BLaER1 treated with 17β-estradiol and CSF1 and Interleukin-3, amounts not matched to agents 10 nM and 100 nM (cell line): ENCODE results near the gene TRIP10.
"Not testable (repeated sequence)": the region's sequence is repeated elsewhere in the genome, so short reads cannot be mapped to it uniquely, and the experiment has no call there.

ENCODE experiments used
- H3K27ac ChIP-seq, 11 experiments: shearing (Covaris generic); formaldehyde crosslinking; 2 replicates each; pipeline ENCODE4 v1.8.1; 2022
- H3K27me3 ChIP-seq, 11 experiments: shearing (Covaris generic); formaldehyde crosslinking; 2 replicates each; pipeline ENCODE4 v1.8.1; 2022
- H3K36me3 ChIP-seq, 11 experiments: shearing (Covaris generic); formaldehyde crosslinking; 2 replicates each; pipeline ENCODE4 v1.8.1; 2022
- H3K4me1 ChIP-seq, 10 experiments: shearing (Covaris generic); formaldehyde crosslinking; 2 replicates each; pipeline ENCODE4 v1.8.1; 2022
- H3K4me2 ChIP-seq, 11 experiments: shearing (Covaris generic); formaldehyde crosslinking; 2 replicates each; pipeline ENCODE4 v1.8.1; 2022
- H3K4me3 ChIP-seq, 10 experiments: shearing (Covaris generic); formaldehyde crosslinking; 2 replicates each; pipeline ENCODE4 v1.8.1; 2022
- H3K9ac ChIP-seq, 11 experiments: shearing (Covaris generic); formaldehyde crosslinking; 2 replicates each; pipeline ENCODE4 v1.8.1; 2022
- H3K9me3 ChIP-seq, 11 experiments: shearing (Covaris generic); formaldehyde crosslinking; replicated peaks in 1 of 11; 2 replicates each; pipeline ENCODE4 v1.8.1; 2022
- H4K20me1 ChIP-seq, 11 experiments: shearing (Covaris generic); formaldehyde crosslinking; 2 replicates each; pipeline ENCODE4 v1.8.1; 2022
- Cebpa-rat ChIP-seq, 11 experiments: shearing (Covaris generic); IDR thresholded peaks; 2 replicates each; pipeline ENCODE4 v1.8.1; 2022

TRIP10 gene

DNA sequence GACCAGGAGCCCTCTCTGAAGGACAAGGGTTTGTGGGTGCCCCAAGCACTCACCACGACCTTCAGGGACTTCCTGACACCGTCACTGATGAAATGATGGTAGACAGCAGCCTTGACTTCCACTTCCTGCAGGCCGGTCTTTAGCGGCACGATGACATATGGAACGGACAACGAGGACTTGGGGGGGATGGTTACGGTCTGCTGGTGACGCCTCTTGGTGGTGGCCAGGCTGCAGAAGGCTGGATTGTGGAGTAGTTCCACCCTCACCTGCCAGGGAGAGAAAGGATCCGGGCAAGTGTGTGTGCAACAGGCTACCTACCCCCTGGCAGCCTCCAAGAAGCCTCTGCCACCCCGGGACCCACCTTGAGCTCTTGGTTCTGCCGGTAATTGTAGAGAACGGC lies 42.2 kb upstream of the TRIP10 start:
- no peaks in the 10 kb centered on the region for H3K27me3 ChIP-seq
- peaks cover 0 to 83% (median 18%) of the 10 kb centered on the region in 11 experiments; a peak in 14 of 22 replicates for H3K36me3 ChIP-seq
- peaks cover 0 to 21% (median 5%) of the 10 kb centered on the region in 11 experiments; a peak in 7 of 22 replicates for H3K9me3 ChIP-seq
- no peak overlapping the region for H3K4me2 ChIP-seq
- H3K4me3 ChIP-seq: no peak overlapping the region
- no peaks in the 10 kb centered on the region for H3K4me1 ChIP-seq
- no peak overlapping the region for H3K27ac ChIP-seq
- H4K20me1 ChIP-seq: peaks cover 0 to 27% (median 0%) of the 10 kb centered on the region in 11 experiments; a peak in 1 of 22 replicates
- no peak for TF ChIP-seq Cebpa-rat (IDR thresholded peaks at IDR 0.05)
- H3K9ac ChIP-seq: no peak overlapping the region

DNA sequence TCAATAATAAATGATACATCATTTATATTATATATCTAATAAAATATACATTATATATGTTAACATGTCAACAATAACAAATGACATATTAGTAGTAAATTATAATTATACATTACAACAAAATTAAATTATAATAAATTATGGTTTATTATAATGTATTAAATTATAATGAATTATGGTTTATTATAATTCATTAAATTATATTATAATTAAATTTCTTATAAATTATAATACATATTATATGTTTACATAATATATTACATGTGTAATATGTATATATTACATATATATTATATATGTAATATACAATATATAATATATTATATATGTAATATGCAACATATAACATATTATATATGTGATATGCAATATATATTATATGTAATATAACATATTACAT lies 39.5 kb upstream of the TRIP10 start:
- Histone ChIP-seq H3K27me3 (no peaks in the 10 kb centered on the region), H3K4me1 (no peaks in the 10 kb centered on the region), H3K4me3 (no peak overlapping the region), H3K9me3 (peaks cover 0 to 5% (median 0%) of the 10 kb centered on the region in 11 experiments; a peak in 3 of 22 replicates), H4K20me1 (peaks cover 0 to 32% (median 0%) of the 10 kb centered on the region in 11 experiments; a peak in 3 of 22 replicates), H3K9ac (no peak overlapping the region), H3K4me2 (no peak overlapping the region), H3K27ac (no peak overlapping the region), H3K36me3 (peaks cover 0 to 82% (median 6%) of the 10 kb centered on the region in 11 experiments; a peak in 12 of 22 replicates)
- TF ChIP-seq Cebpa-rat (IDR thresholded peaks at IDR 0.05): no peak

DNA sequence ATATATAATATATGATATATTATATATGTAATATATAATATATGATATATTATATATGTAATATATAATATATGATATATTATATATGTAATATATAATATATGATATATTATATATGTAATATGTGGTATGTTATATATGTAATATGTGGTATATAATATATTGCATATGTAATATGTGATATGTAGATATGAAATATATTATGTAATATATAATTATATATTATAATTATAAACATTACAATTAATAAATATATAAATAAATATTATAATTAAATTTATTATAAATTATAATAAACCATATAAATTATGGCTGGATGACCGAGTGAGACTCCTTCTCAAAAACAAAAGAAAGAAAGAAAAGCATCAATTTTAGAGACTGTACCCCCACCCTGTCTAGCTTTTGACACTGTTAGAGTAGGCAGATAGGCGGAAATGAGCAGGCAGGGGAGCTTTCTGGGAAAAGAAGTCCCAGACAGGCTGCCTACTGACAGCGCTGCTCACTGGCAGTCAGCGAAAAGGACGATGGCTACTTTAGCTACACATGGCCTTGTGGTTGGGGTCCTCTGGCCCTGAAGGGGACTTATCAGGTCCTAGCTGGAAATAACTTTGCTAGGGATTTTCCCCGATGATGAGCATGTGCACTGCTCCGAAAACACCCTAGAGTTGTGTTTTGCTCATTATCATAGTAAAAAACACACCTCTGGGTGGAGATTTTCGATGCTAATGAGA lies 38.7 kb upstream of the TRIP10 start:
- no peak overlapping the region for H3K4me2 ChIP-seq
- TF ChIP-seq Cebpa-rat (IDR thresholded peaks at IDR 0.05): no peak

DNA sequence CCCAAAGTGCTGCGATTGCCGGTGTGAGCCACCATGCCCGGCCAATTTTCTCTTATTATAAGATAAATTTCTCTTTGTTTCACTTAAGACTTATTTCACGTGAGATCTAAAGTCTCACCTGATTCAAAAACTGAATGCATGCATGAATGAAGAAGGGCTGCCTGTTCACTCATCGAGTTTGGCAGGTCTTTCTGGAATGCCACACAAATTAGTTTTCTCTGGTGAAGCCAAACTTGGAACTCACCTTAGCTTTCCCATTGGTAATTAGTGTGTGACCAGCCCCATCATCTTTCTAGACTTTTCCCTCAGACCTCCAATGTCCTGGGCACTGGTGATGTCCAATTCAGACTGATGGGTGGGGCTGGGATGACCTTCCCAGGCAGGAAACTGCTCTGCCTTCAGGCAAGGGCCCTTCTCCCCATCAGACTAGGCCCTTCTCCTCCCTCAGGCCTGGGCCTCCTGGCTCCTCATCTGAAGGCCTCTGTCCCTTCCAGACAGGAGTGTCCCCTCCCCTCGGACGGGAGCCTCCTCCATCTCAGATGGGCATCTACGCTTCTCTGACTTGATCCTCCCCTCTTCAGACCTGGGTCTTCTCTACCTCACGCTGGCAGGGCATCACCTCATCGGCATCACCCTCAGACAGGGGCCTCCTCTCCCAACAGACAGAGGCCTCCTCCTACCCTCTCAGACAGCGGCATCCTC lies 33.4 kb upstream of the TRIP10 start:
- no peak for TF ChIP-seq Cebpa-rat (IDR thresholded peaks at IDR 0.05)
- Histone ChIP-seq H3K9me3 (peaks cover 0 to 1% (median 0%) of the 10 kb centered on the region in 11 experiments; a peak in 2 of 22 replicates), H3K4me3 (no peak overlapping the region), H3K27ac (no peak overlapping the region), H3K36me3 (peaks cover 0 to 91% (median 6%) of the 10 kb centered on the region in 11 experiments; a peak in 11 of 22 replicates), H3K9ac (no peak overlapping the region; a peak in 2 of 22 replicates), H3K4me2 (no peak overlapping the region), H4K20me1 (peaks cover 0 to 75% (median 0%) of the 10 kb centered on the region in 11 experiments; a peak in 5 of 22 replicates), H3K27me3 (peaks cover 11 to 41% (median 34%) of the 10 kb centered on the region in 11 experiments), H3K4me1 (no peaks in the 10 kb centered on the region)

More for the DNA sequence above, 38.7 kb upstream of the TRIP10 start:
- H3K27me3 ChIP-seq: no peaks in the 10 kb centered on the region
- peaks cover 0 to 37% (median 0%) of the 10 kb centered on the region in 11 experiments; a peak in 4 of 22 replicates for H4K20me1 ChIP-seq
- peaks cover 0 to 83% (median 6%) of the 10 kb centered on the region in 11 experiments; a peak in 11 of 22 replicates for H3K36me3 ChIP-seq
- H3K9ac ChIP-seq: no peak overlapping the region
- H3K4me3 ChIP-seq: no peak overlapping the region
- no peak overlapping the region for H3K27ac ChIP-seq
- no peaks in the 10 kb centered on the region for H3K4me1 ChIP-seq
- H3K9me3 ChIP-seq: peaks cover 0 to 5% (median 0%) of the 10 kb centered on the region in 11 experiments; a peak in 3 of 22 replicates

DNA sequence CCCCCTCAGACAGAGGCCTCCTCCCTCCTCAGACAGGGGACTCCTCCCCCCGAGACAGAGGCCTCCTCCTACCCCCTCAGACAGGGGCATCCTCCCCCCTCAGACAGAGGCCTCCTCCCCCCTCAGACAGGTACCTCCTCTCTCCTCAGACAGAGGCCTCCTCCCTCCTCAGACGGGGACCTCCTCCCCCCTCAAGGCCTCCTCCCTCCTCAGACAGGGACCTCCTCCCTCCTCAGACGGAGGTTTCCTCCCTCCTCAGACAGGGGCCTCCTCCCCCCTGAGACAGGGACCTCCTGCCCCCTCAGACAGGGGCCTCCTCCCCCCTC lies 32.9 kb upstream of the TRIP10 start:
- H3K4me2 ChIP-seq: no peak overlapping the region
- no peaks in the 10 kb centered on the region for H3K4me1 ChIP-seq
- no peak overlapping the region for H3K27ac ChIP-seq
- peaks cover 0 to 93% (median 6%) of the 10 kb centered on the region in 11 experiments; a peak in 11 of 22 replicates for H3K36me3 ChIP-seq
- no peak for TF ChIP-seq Cebpa-rat (IDR thresholded peaks at IDR 0.05)
- H4K20me1 ChIP-seq: peaks cover 0 to 79% (median 0%) of the 10 kb centered on the region in 11 experiments; a peak in 6 of 22 replicates
- peaks cover 16 to 46% (median 39%) of the 10 kb centered on the region in 11 experiments for H3K27me3 ChIP-seq
- no peak overlapping the region; a peak in 2 of 22 replicates for H3K9ac ChIP-seq
- H3K9me3 ChIP-seq: no peaks in the 10 kb centered on the region
- no peak overlapping the region for H3K4me3 ChIP-seq

DNA sequence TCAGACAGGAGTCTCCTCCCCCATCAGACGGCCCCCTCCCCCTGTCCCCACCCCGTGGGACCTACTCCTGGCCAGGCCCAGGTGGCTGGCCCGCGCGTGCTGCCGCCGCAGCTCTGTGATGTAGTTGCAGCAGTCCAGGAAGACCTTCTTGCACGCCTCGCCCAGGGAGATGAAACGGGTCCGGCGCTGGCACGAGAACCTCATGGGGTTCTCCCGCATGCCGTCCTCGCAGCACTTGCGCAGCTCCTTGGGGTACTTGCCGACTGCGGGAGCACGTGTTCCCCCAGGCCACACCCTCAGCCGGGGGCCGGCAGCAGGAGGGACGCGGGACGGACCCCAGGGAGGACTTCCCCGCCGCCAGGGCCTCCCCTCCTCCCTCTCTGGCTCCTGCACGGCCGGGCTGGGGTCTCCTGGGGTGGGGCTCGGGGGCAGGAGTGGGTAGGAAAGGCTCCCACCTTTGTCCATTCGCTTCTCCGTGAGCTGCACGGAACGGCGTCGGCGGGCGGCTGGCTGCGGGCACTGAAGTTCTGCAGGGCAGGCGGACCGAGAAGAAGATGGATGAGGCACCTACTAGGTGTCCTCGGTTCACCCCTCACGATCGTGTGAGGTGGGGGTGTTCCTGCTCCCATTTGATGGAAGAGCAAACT lies 32.3 kb upstream of the TRIP10 start:
- H3K4me1 ChIP-seq: no peaks in the 10 kb centered on the region
- no peaks in the 10 kb centered on the region for H3K9me3 ChIP-seq
- no peak overlapping the region for H3K9ac ChIP-seq
- H3K36me3 ChIP-seq: peaks cover 0 to 94% (median 3%) of the 10 kb centered on the region in 11 experiments; a peak in 11 of 22 replicates
- peaks cover 21 to 51% (median 44%) of the 10 kb centered on the region in 11 experiments for H3K27me3 ChIP-seq
- no peak overlapping the region for H3K27ac ChIP-seq
- no peak overlapping the region for H3K4me3 ChIP-seq
- no peak for TF ChIP-seq Cebpa-rat (IDR thresholded peaks at IDR 0.05)
- no peak overlapping the region for H3K4me2 ChIP-seq
- H4K20me1 ChIP-seq: peaks cover 0 to 82% (median 0%) of the 10 kb centered on the region in 11 experiments; a peak in 7 of 22 replicates

DNA sequence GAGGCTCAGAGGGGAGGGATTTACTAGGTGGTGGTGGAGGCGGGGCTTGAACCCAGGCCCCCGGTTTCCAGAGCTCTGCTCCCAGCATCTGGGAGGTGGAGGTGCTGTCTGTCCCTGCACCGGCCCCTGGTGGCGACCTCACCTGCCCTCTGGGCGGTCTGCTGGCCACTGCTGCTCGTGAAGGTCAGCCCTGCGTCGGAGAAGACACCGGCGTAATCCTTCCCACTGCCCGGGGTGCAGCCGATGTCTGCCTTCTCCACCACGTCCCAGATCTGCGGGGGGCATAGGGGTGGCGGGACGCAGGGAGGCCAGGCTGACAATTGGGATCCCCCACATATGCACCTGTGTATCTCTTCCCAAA lies 31.8 kb upstream of the TRIP10 start:
- Histone ChIP-seq H3K4me1 (no peaks in the 10 kb centered on the region), H3K9me3 (no peaks in the 10 kb centered on the region), H3K27ac (no peak overlapping the region), H3K4me2 (no peak overlapping the region), H3K36me3 (peaks cover 0 to 94% (median 0%) of the 10 kb centered on the region in 11 experiments; a peak in 10 of 22 replicates), H3K4me3 (no peak overlapping the region), H4K20me1 (peaks cover 0 to 87% (median 0%) of the 10 kb centered on the region in 11 experiments; a peak in 8 of 22 replicates), H3K9ac (no peak overlapping the region), H3K27me3 (peaks cover 21 to 55% (median 47%) of the 10 kb centered on the region in 11 experiments)
- TF ChIP-seq Cebpa-rat (IDR thresholded peaks at IDR 0.05): no peak

DNA sequence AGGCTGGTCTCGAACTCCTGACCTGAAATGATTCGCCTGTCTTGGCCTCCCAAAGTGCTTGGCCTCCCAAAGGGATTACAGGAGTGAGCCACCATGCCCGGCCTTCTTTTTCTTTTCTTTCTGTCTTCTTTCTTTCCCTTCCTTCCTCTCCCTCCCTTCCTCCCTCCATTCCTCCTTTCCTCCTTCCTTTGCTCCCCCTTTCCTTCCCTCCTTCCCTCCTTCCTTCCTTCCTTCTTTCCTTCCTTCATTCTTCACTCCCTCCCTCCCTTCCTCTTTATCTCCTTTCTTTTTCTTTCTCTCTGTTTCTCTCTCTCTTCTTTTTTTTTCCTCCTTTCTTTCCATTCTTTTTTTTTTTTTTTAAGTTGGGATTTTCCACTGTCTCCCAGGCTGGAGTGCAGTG lies 31.1 kb upstream of the TRIP10 start:
- Histone ChIP-seq H4K20me1 (peaks cover 0 to 93% (median 0%) of the 10 kb centered on the region in 11 experiments; a peak in 8 of 22 replicates), H3K4me2 (no peak overlapping the region), H3K9me3 (no peaks in the 10 kb centered on the region), H3K9ac (no peak overlapping the region), H3K36me3 (peaks cover 0 to 93% (median 0%) of the 10 kb centered on the region in 11 experiments; a peak in 10 of 22 replicates), H3K4me3 (no peak overlapping the region), H3K27ac (no peak overlapping the region), H3K4me1 (no peaks in the 10 kb centered on the region), H3K27me3 (peaks cover 21 to 58% (median 47%) of the 10 kb centered on the region in 11 experiments)
- no peak for TF ChIP-seq Cebpa-rat (IDR thresholded peaks at IDR 0.05)

DNA sequence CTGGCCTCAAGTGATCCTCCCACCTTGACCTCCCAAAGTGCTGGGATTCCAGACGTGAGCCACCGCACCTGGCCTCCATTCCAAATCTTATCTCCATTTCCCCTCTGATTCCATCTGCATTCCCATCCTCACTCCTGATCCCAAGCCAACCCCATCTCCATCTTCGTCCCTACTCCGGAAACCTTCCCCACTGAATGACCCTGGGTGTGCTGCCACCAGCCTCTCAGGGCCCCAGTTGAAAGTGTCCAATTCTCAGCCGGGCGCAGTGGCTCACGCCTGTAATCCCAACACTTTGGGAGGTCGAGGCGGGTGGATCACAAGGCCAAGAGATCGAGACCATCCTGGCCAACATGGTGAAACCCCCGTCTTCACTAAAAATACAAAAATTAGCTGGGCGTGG lies 30.6 kb upstream of the TRIP10 start:
- H3K9me3 ChIP-seq, H3K4me3 ChIP-seq, H3K4me2 ChIP-seq, H3K27ac ChIP-seq, H3K4me1 ChIP-seq, H3K9ac ChIP-seq: not testable (repeated sequence)
- Histone ChIP-seq H4K20me1 (peaks cover 0 to 88% (median 0%) of the 10 kb centered on the region in 11 experiments; a peak in 8 of 22 replicates), H3K27me3 (peaks cover 21 to 58% (median 47%) of the 10 kb centered on the region in 11 experiments), H3K36me3 (peaks cover 0 to 88% (median 0%) of the 10 kb centered on the region in 11 experiments; a peak in 10 of 22 replicates)
